DND-41 (cell line): Measurements from ENCODE around the gene SUPT20HL2.

Source experiments
- ATAC-seq: fragments of 200-7000 bp; cut with Tn5 transposase; 3 replicates; pipeline ENCODE4 v1.9.1; 2021; ENCODE audit warnings: low read depth; ENCODE audit not compliant: insufficient read depth
- DNase-seq: peaks from one replicate; pipeline ENCODE4 v3.0.0-alpha.2; 2020
- H2AFZ ChIP-seq: 2 replicates; pipeline ENCODE4 v1.6.0; 2012; ENCODE audit warnings: low read depth, low read length
- H3K27ac ChIP-seq: 2 replicates; pipeline ENCODE4 v1.5.1; 2012; ENCODE audit warnings: low read length, inconsistent platforms
- H3K27me3 ChIP-seq: fragments of 200-600 bp; sonication (generic); 2 replicates; pipeline ENCODE4 v1.6.0; 2012; ENCODE audit warnings: low read length, mild to moderate bottlenecking, inconsistent platforms; ENCODE audit not compliant: insufficient read depth, poor library complexity
- H3K36me3 ChIP-seq: 2 replicates; pipeline ENCODE4 v1.5.1; 2012; ENCODE audit warnings: low read length, inconsistent platforms; ENCODE audit not compliant: insufficient read depth
- H3K4me1 ChIP-seq: 2 replicates; pipeline ENCODE4 v1.5.1; 2012; ENCODE audit warnings: mild to moderate bottlenecking, low read length; ENCODE audit not compliant: insufficient read depth
- H3K4me2 ChIP-seq: 2 replicates; pipeline ENCODE4 v1.6.0; 2012; ENCODE audit warnings: mild to moderate bottlenecking, moderate library complexity, low read length, inconsistent platforms; ENCODE audit not compliant: insufficient read depth
- H3K4me3 ChIP-seq, 2 experiments: fragments of 200-600 bp in 1 of 2; shearing (Covaris generic) in 1 of 2; 2 replicates each; pipeline ENCODE4 v1.5.1; 2012 to 2016; ENCODE audit warnings: inconsistent platforms in 2 of 2, low read length in 2 of 2, mild to moderate bottlenecking in 2 of 2, low read depth in 1 of 2, moderate library complexity in 1 of 2
- H3K79me2 ChIP-seq: 2 replicates; pipeline ENCODE4 v1.6.0; 2012; ENCODE audit warnings: low read length, inconsistent platforms; ENCODE audit not compliant: insufficient read depth
- H3K9ac ChIP-seq: 2 replicates; pipeline ENCODE4 v1.6.0; 2012; ENCODE audit warnings: low read depth, mild to moderate bottlenecking, inconsistent platforms, low read length, moderate library complexity
- H3K9me3 ChIP-seq: 2 replicates; pipeline ENCODE4 v1.5.1; 2012; ENCODE audit warnings: low read length, moderate library complexity, mild to moderate bottlenecking, inconsistent platforms; ENCODE audit not compliant: insufficient read depth, severe bottlenecking
- H4K20me1 ChIP-seq: 2 replicates; pipeline ENCODE4 v1.6.0; 2012; ENCODE audit warnings: low read length; ENCODE audit not compliant: insufficient read depth
- CTCF ChIP-seq: IDR thresholded peaks from 2 replicates; pipeline ENCODE4 v1.5.1; 2012; ENCODE audit warnings: borderline replicate concordance, low read length, moderate library complexity, mild to moderate bottlenecking; ENCODE audit not compliant: poor library complexity, severe bottlenecking; ENCODE audit errors: extremely low read depth
- EZH2 ChIP-seq: IDR thresholded peaks from 3 replicates; pipeline ENCODE4 v1.6.1; 2012; ENCODE audit warnings: borderline replicate concordance, low read depth, mild to moderate bottlenecking, moderate library complexity, low read length, inconsistent platforms; ENCODE audit not compliant: severe bottlenecking

The SUPT20HL2 gene

GRCh38 chrX:24271262-24271661, 42.6 kb downstream of the SUPT20HL2 start:
- no peaks in the 10 kb centered on the region for H3K79me2 ChIP-seq
- DNase-seq (no peak), ATAC-seq (no peak)
- H3K9me3 ChIP-seq, result no peaks in the 10 kb centered on the region
- TF ChIP-seq CTCF (no peak), EZH2 (no peak)
- H3K27ac ChIP-seq, result no peak overlapping the region
- H3K36me3 ChIP-seq, result no peaks in the 10 kb centered on the region
- no peak overlapping the region for H3K9ac ChIP-seq
- no peaks in the 10 kb centered on the region for H4K20me1 ChIP-seq
- no peak overlapping the region for H2AFZ ChIP-seq
- H3K4me2 ChIP-seq, result no peak overlapping the region
- H3K27me3 ChIP-seq, result no peaks in the 10 kb centered on the region
- H3K4me1 ChIP-seq, result no peaks in the 10 kb centered on the region
- H3K4me3 ChIP-seq, result no peak overlapping the region

- no peak for TF ChIP-seq CTCF
- no peak for TF ChIP-seq EZH2
- H3K9ac ChIP-seq, result no peak overlapping the region
- no peak overlapping the region for H3K27ac ChIP-seq
- H3K4me1 ChIP-seq, result no peaks in the 10 kb centered on the region
- no peaks in the 10 kb centered on the region for H3K9me3 ChIP-seq
- no peaks in the 10 kb centered on the region for H4K20me1 ChIP-seq
- H2AFZ ChIP-seq, result no peak overlapping the region
- no peaks in the 10 kb centered on the region for H3K79me2 ChIP-seq
- H3K4me2 ChIP-seq, result no peak overlapping the region
- no peaks in the 10 kb centered on the region for H3K27me3 ChIP-seq
- no peaks in the 10 kb centered on the region for H3K36me3 ChIP-seq
- H3K4me3 ChIP-seq, result no peak overlapping the region
- ATAC-seq (no peak), DNase-seq (no peak)
These were observed 45.1 kb downstream of the SUPT20HL2 start for GRCh38 chrX:24268786-24269185.

GRCh38 chrX:24266996-24267395, 46.9 kb downstream of the SUPT20HL2 start:
- Histone ChIP-seq H3K4me3 (no peak overlapping the region), H3K4me1 (no peaks in the 10 kb centered on the region), H3K9me3 (no peaks in the 10 kb centered on the region), H3K9ac (no peak overlapping the region), H3K27ac (no peak overlapping the region), H3K79me2 (no peaks in the 10 kb centered on the region), H2AFZ (no peak overlapping the region), H4K20me1 (no peaks in the 10 kb centered on the region), H3K36me3 (no peaks in the 10 kb centered on the region), H3K27me3 (no peaks in the 10 kb centered on the region), H3K4me2 (no peak overlapping the region)
- DNase-seq, result no peak
- no peak for ATAC-seq
- TF ChIP-seq CTCF (no peak), EZH2 (no peak)

GRCh38 chrX:24264383-24264782, 49.5 kb downstream of the SUPT20HL2 start:
- Histone ChIP-seq H4K20me1 (no peaks in the 10 kb centered on the region), H3K4me3 (no peak overlapping the region), H3K79me2 (no peaks in the 10 kb centered on the region), H3K36me3 (no peaks in the 10 kb centered on the region), H3K4me2 (no peak overlapping the region), H3K9me3 (no peaks in the 10 kb centered on the region), H3K27me3 (no peaks in the 10 kb centered on the region), H3K9ac (no peak overlapping the region), H3K27ac (no peak overlapping the region), H3K4me1 (peaks cover 14% of the 10 kb centered on the region), H2AFZ (no peak overlapping the region)
- TF ChIP-seq CTCF (no peak), EZH2 (no peak)
- ATAC-seq (no peak), DNase-seq (no peak)
